Stimulated activated naive CD8-positive, alpha-beta T cell treated with anti-CD3 and anti-CD28 coated beads, Interleukin-15, Interleukin-2, amounts not matched to agents 100 U/mL and 50 U/mL, for 24 hours (primary cell): Measurements from ENCODE around the gene SERPINB8.
A peak's percentile ranks its signal among the peaks of the same experiment; 100 is the strongest.

Source experiments
- ATAC-seq: fragments of 150-1000 bp; cut with Tn5 transposase; one replicate; pipeline ENCODE4 v1.10.0; 2021
- DNase-seq: peaks from one replicate; pipeline ENCODE4 v3.0.0; 2021

Gene SERPINB8

GRCh38 chr18:63965716-63966330 lies 4.1 kb upstream of the SERPINB8 start:
- ATAC-seq: no peak
- DNase-seq: no peak

GRCh38 chr18:63970809-63971205 lies 926 bp downstream of the SERPINB8 start:
- peak; percentile 2 for ATAC-seq
- DNase-seq: no peak

- DNase-seq (no peak), ATAC-seq (no peak)
These were observed 1.6 kb downstream of the SERPINB8 start for GRCh38 chr18:63971320-63972001.

GRCh38 chr18:63972002-63972376 lies 2.1 kb downstream of the SERPINB8 start:
- no peak for DNase-seq
- ATAC-seq: no peak

GRCh38 chr18:63974991-63975390 lies 5.1 kb downstream of the SERPINB8 start:
- ATAC-seq: no peak
- DNase-seq: peak; percentile 27

GRCh38 chr18:63975628-63976027 lies 5.7 kb downstream of the SERPINB8 start:
- ATAC-seq (no peak), DNase-seq (no peak)

GRCh38 chr18:63977040-63977439 lies 7.2 kb downstream of the SERPINB8 start:
- DNase-seq (no peak), ATAC-seq (no peak)

GRCh38 chr18:63979409-63979920 lies 9.6 kb downstream of the SERPINB8 start:
- peak; percentile 45 for ATAC-seq
- DNase-seq: peak; percentile 32

- DNase-seq (no peak), ATAC-seq (no peak)
These were observed 10.1 kb downstream of the SERPINB8 start for GRCh38 chr18:63980027-63980426.

- ATAC-seq (no peak), DNase-seq (no peak)
These were observed 11.1 kb downstream of the SERPINB8 start for GRCh38 chr18:63980896-63981460.

GRCh38 chr18:63981719-63982118 lies 11.8 kb downstream of the SERPINB8 start:
- peak; percentile 30 for ATAC-seq
- DNase-seq: no peak

- no peak for ATAC-seq
- DNase-seq: no peak
These were observed 12.5 kb downstream of the SERPINB8 start for GRCh38 chr18:63982361-63982760.

GRCh38 chr18:63986885-63987284 lies 17.0 kb downstream of the SERPINB8 start:
- no peak for ATAC-seq
- no peak for DNase-seq

GRCh38 chr18:63987743-63988142 lies 17.9 kb downstream of the SERPINB8 start:
- no peak for ATAC-seq
- no peak for DNase-seq

GRCh38 chr18:63992751-63993150 lies 22.9 kb downstream of the SERPINB8 start:
- DNase-seq (no peak), ATAC-seq (no peak)

GRCh38 chr18:63994783-63995399 lies 25.0 kb downstream of the SERPINB8 start:
- ATAC-seq (no peak), DNase-seq (peak; percentile 45)

- ATAC-seq (no peak), DNase-seq (no peak)
These were observed 27.2 kb downstream of the SERPINB8 start for GRCh38 chr18:63997041-63997440.

- ATAC-seq: no peak
- DNase-seq: no peak
These were observed 27.7 kb downstream of the SERPINB8 start for GRCh38 chr18:63997606-63998005.

GRCh38 chr18:63999871-64000270 lies 30.0 kb downstream of the SERPINB8 start:
- ATAC-seq: no peak

GRCh38 chr18:64002581-64002980 lies 32.7 kb downstream of the SERPINB8 start:
- DNase-seq: no peak
- ATAC-seq: no peak

More at GRCh38 chr18:63999871-64000270, 30.0 kb downstream of the SERPINB8 start:
- no peak for DNase-seq

GRCh38 chr18:64009305-64009704 lies 39.4 kb downstream of the SERPINB8 start:
- no peak for DNase-seq
- no peak for ATAC-seq

- ATAC-seq (no peak), DNase-seq (no peak)
These were observed 41.6 kb downstream of the SERPINB8 start for GRCh38 chr18:64011513-64011912.

GRCh38 chr18:64017870-64018269 lies 48.0 kb downstream of the SERPINB8 start:
- no peak for DNase-seq
- no peak for ATAC-seq
